ENCODE data around the gene STX3.

The STX3 gene

GRCh38 chr11:59716051-59716450 lies 39.1 kb upstream of the STX3 start:
- in situ Hi-C loops (cut with MboI; ENCODE audit: low pct_unique_long_range_greater_than_20kb, low sequenced_read_pairs, unreplicated experiment), result no loop called here

GRCh38 chr11:59719556-59719955 lies 35.6 kb upstream of the STX3 start:
- no peak for DNase-seq (ENCODE audit: low spot score)
- in situ Hi-C loops (cut with MboI; ENCODE audit: low pct_unique_long_range_greater_than_20kb, low sequenced_read_pairs, unreplicated experiment), result no loop called here
- no peak for TF ChIP-seq CTCF (IDR thresholded peaks at IDR 0.05; ENCODE audit: extremely low read depth, insufficient read depth, missing control alignments)

More at GRCh38 chr11:59716051-59716450, 39.1 kb upstream of the STX3 start:
- no peak for TF ChIP-seq CTCF (IDR thresholded peaks at IDR 0.05; ENCODE audit: extremely low read depth, insufficient read depth, missing control alignments)
- no peak for DNase-seq (ENCODE audit: low spot score)

- in situ Hi-C loops (cut with MboI; ENCODE audit: low pct_unique_long_range_greater_than_20kb, low sequenced_read_pairs, unreplicated experiment), result no loop called here
- no peak for DNase-seq (ENCODE audit: low spot score)
- TF ChIP-seq CTCF (IDR thresholded peaks at IDR 0.05; ENCODE audit: extremely low read depth, insufficient read depth, missing control alignments), result no peak
Measured at GRCh38 chr11:59724066-59724465, 31.1 kb upstream of the STX3 start.

- DNase-seq (ENCODE audit: low spot score), result no peak
- TF ChIP-seq CTCF (IDR thresholded peaks at IDR 0.05; ENCODE audit: extremely low read depth, insufficient read depth, missing control alignments), result no peak
Measured at GRCh38 chr11:59727426-59727825, 27.8 kb upstream of the STX3 start.

GRCh38 chr11:59728154-59728553 lies 27.0 kb upstream of the STX3 start:
- in situ Hi-C loops (cut with MboI; ENCODE audit: low pct_unique_long_range_greater_than_20kb, low sequenced_read_pairs, unreplicated experiment), result no loop called here
- no peak for DNase-seq (ENCODE audit: low spot score)
- TF ChIP-seq CTCF (IDR thresholded peaks at IDR 0.05; ENCODE audit: extremely low read depth, insufficient read depth, missing control alignments), result no peak

More at GRCh38 chr11:59727426-59727825, 27.8 kb upstream of the STX3 start:
- in situ Hi-C loops (cut with MboI; ENCODE audit: low pct_unique_long_range_greater_than_20kb, low sequenced_read_pairs, unreplicated experiment), result no loop called here

- in situ Hi-C loops (cut with MboI; ENCODE audit: low pct_unique_long_range_greater_than_20kb, low sequenced_read_pairs, unreplicated experiment), result no loop called here
Measured at GRCh38 chr11:59728913-59729312, 26.3 kb upstream of the STX3 start.

More at GRCh38 chr11:59728913-59729312, 26.3 kb upstream of the STX3 start:
- DNase-seq (ENCODE audit: low spot score), result no peak
- no peak for TF ChIP-seq CTCF (IDR thresholded peaks at IDR 0.05; ENCODE audit: extremely low read depth, insufficient read depth, missing control alignments)

All from GM13977 (cell line).